Measurements from ENCODE around the gene SYCN.

DNA sequence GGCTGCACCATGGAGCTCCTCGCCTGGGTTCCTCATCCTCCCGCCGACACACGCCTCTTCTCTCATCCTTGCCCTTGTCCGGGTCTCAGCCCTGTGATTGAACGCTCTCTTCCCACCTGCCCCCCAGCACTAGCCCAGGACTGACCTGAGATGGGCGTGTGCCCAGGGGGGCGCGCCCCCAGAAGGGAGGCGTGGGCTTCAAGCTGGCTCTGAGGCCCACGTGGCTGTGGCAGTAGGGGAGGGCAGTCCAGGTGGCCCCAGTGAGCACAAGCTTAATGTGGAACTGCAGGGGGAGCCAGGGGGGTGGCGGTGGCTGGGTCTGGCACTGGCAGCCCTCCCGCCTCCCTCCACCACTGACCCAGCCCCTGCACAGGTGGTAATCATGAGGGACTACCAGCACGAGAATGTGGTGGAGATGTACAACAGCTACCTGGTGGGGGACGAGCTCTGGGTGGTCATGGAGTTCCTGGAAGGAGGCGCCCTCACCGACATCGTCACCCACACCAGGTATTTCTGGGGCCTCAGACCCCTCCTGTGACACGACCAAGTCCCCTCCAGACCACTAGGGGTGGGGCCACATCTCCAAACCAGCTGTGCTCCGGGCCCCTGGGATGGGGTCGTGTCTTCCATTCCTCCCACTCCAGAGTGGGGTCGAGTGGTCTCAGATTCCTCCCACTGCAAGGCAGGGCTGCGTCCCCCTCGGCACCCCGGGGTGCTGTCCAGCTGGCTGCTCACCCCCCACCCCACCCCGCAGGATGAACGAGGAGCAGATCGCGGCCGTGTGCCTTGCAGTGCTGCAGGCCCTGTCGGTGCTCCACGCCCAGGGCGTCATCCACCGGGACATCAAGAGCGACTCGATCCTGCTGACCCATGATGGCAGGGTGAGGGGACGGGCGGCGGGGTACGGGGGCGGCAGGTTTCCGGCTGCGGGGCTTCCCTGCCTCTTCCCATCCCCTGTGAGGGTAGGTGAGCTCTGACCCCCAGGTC is 29.2 kb downstream of the SYCN start:
- TF ChIP-seq, protein P1, sequence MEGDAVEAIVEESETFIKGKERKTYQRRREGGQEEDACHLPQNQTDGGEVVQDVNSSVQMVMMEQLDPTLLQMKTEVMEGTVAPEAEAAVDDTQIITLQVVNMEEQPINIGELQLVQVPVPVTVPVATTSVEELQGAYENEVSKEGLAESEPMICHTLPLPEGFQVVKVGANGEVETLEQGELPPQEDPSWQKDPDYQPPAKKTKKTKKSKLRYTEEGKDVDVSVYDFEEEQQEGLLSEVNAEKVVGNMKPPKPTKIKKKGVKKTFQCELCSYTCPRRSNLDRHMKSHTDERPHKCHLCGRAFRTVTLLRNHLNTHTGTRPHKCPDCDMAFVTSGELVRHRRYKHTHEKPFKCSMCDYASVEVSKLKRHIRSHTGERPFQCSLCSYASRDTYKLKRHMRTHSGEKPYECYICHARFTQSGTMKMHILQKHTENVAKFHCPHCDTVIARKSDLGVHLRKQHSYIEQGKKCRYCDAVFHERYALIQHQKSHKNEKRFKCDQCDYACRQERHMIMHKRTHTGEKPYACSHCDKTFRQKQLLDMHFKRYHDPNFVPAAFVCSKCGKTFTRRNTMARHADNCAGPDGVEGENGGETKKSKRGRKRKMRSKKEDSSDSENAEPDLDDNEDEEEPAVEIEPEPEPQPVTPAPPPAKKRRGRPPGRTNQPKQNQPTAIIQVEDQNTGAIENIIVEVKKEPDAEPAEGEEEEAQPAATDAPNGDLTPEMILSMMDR (IDR thresholded peaks at IDR 0.05): no peak
- TF ChIP-seq POLR2A (IDR thresholded peaks at IDR 0.05): no peak
- no peak for TF ChIP-seq EP300 (IDR thresholded peaks at IDR 0.05)
- TF ChIP-seq POLR2AphosphoS5 (IDR thresholded peaks at IDR 0.05): no peak

Data from suprapubic skin (tissue), 4 donors.